NCI-H82 (cell line): ENCODE results near the gene CTAGE4.
"Not testable (repeated sequence)": the region's sequence is repeated elsewhere in the genome, so short reads cannot be mapped to it uniquely, and the experiment has no call there.

Experiments used
- DNase-seq: peaks from one replicate; lab custom pipeline; 2025; lab: John Stamatoyannopoulos, UW

Gene CTAGE4

GRCh38 chr7:144218581-144218980 lies 35.3 kb downstream of the CTAGE4 start:
- not testable (repeated sequence) for DNase-seq

GRCh38 chr7:144219149-144219548 lies 35.9 kb downstream of the CTAGE4 start:
- not testable (repeated sequence) for DNase-seq

GRCh38 chr7:144220531-144220930 lies 37.3 kb downstream of the CTAGE4 start:
- not testable (repeated sequence) for DNase-seq

- not testable (repeated sequence) for DNase-seq
Observed at GRCh38 chr7:144223675-144224074, 40.4 kb downstream of the CTAGE4 start.

- DNase-seq = not testable (repeated sequence)
Observed at GRCh38 chr7:144226866-144227265, 43.6 kb downstream of the CTAGE4 start.

GRCh38 chr7:144228810-144229209 lies 45.5 kb downstream of the CTAGE4 start:
- DNase-seq = not testable (repeated sequence)

- not testable (repeated sequence) for DNase-seq
Observed at GRCh38 chr7:144231027-144231426, 47.8 kb downstream of the CTAGE4 start.

- not testable (repeated sequence) for DNase-seq
Observed at GRCh38 chr7:144233039-144233438, 49.8 kb downstream of the CTAGE4 start.
